Kidney (tissue), 14 donors: ENCODE measurements around the gene EPHB6. TPM values are rescaled to one million over a fixed set of nuclear protein-coding genes. Genes with fewer than 3 reads are reported as not detected.

Source experiments
- DNase-seq, 5 donors: peaks; one replicate each; pipeline ENCODE4 v3.0.0-alpha.2; 2013 to 2020
- FAIRE-seq: peaks from 2 replicates; lab custom pipeline; 2012; peaks lifted over from hg19 to GRCh38; lab: Jason Lieb, UNC
- H3K27ac ChIP-seq, 2 donors: one replicate each; pipeline ENCODE4 v1.7.0; 2013; ENCODE audit warnings: low read depth in 2 of 2, low read length in 2 of 2, inconsistent platforms in 1 of 2
- H3K27me3 ChIP-seq: one replicate; pipeline ENCODE4 v1.7.1; 2013; ENCODE audit warnings: low read length, inconsistent platforms; ENCODE audit not compliant: control insufficient read depth, insufficient read depth
- H3K36me3 ChIP-seq, 3 donors: one replicate each; pipeline versions ENCODE4 v1.7.0 to v1.7.1; 2013; ENCODE audit warnings: low read length in 3 of 3, control low read depth in 1 of 3, inconsistent platforms in 1 of 3; ENCODE audit not compliant: insufficient read depth in 3 of 3, control insufficient read depth in 2 of 3
- H3K4me1 ChIP-seq, 3 donors: one replicate each; pipeline versions ENCODE4 v1.7.0 to v1.7.1; 2013; ENCODE audit warnings: low read length in 3 of 3, inconsistent platforms in 1 of 3, low read depth in 1 of 3; ENCODE audit not compliant: control insufficient read depth in 2 of 3, insufficient read depth in 2 of 3
- H3K4me3 ChIP-seq, 3 donors: one replicate each; pipeline versions ENCODE4 v1.7.0 to v1.8.1; 2013; ENCODE audit warnings: low read length in 3 of 3, control low read depth in 1 of 3, inconsistent platforms in 1 of 3
- H3K9ac ChIP-seq, 3 donors: one replicate each; pipeline versions ENCODE4 v1.7.0 to v1.7.1; 2013; ENCODE audit warnings: low read length in 3 of 3, control low read depth in 1 of 3, inconsistent platforms in 1 of 3
- H3K9me3 ChIP-seq, 3 donors: one replicate each; pipeline versions ENCODE4 v1.7.0 to v1.7.1; 2013; ENCODE audit warnings: low read length in 3 of 3, control low read depth in 1 of 3, inconsistent platforms in 1 of 3; ENCODE audit not compliant: control insufficient read depth in 2 of 3, insufficient read depth in 1 of 3
- intact Hi-C: fragments of 100-400 bp; cut with DNase I; formaldehyde crosslinking; loops from one replicate; pipeline ENCODE4 v1.11.1; 2022
- polyA plus RNA-seq: library from polyadenylated mRNA; stranded (reverse); fragments of 350-450 nt; fragmentation: Illumina TruSeq; extraction: RNeasy Lipid Tissue Mini Kit (QIAGEN cat#74804); gene quantifications from one replicate; pipeline ENCODE4 v1.2.3, GENCODE V29; 2014; ENCODE audit warnings: low read depth, low replicate concordance; ENCODE audit not compliant: insufficient read depth
- total RNA-seq: library from RNA; stranded (reverse); fragmentation: NEBNext Ultra II Directional; extraction: Animal tissue kit (Norgen Biotek cat#: 25700); gene quantifications from one replicate; pipeline ENCODE4 v1.2.1, GENCODE V29; 2021
- TF ChIP-seq, protein P1 (sequence below): IDR thresholded peaks from 3 replicates; pipeline ENCODE4 v1.5.1; 2012; ENCODE audit warnings: mild to moderate bottlenecking, moderate library complexity, borderline replicate concordance; ENCODE audit not compliant: insufficient read depth; ENCODE audit errors: extremely low read depth
- donor health status: control.
- donor health status: control.
- donor health status: control.
- donor health status: control.
- donor health status: control.
- donor health status: DM: yes; HTN: yes; CAD: no.
- donor health status: Normal renal cell carcinoma (clear cell type).

Gene EPHB6
- total and polyA plus RNA-seq, 2 donors from 2014 or later = 10.4 to 17.4 TPM

GRCh38 chr7:142814451-142814850 is 40.4 kb upstream of the EPHB6 start:
- DNase-seq (peak in 1 of 5 donors; percentile 33), FAIRE-seq (no peak)
- Histone ChIP-seq H3K9ac (no peak overlapping the region), H3K27ac (no peak overlapping the region), H3K4me1 (no peaks in the 10 kb centered on the region), H3K4me3 (no peak overlapping the region), H3K27me3 (no peaks in the 10 kb centered on the region), H3K36me3 (no peaks in the 10 kb centered on the region), H3K9me3 (no peaks in the 10 kb centered on the region)
- intact Hi-C loops = no loop called here
- TF ChIP-seq, protein P1, sequence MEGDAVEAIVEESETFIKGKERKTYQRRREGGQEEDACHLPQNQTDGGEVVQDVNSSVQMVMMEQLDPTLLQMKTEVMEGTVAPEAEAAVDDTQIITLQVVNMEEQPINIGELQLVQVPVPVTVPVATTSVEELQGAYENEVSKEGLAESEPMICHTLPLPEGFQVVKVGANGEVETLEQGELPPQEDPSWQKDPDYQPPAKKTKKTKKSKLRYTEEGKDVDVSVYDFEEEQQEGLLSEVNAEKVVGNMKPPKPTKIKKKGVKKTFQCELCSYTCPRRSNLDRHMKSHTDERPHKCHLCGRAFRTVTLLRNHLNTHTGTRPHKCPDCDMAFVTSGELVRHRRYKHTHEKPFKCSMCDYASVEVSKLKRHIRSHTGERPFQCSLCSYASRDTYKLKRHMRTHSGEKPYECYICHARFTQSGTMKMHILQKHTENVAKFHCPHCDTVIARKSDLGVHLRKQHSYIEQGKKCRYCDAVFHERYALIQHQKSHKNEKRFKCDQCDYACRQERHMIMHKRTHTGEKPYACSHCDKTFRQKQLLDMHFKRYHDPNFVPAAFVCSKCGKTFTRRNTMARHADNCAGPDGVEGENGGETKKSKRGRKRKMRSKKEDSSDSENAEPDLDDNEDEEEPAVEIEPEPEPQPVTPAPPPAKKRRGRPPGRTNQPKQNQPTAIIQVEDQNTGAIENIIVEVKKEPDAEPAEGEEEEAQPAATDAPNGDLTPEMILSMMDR = no peak

DNA sequence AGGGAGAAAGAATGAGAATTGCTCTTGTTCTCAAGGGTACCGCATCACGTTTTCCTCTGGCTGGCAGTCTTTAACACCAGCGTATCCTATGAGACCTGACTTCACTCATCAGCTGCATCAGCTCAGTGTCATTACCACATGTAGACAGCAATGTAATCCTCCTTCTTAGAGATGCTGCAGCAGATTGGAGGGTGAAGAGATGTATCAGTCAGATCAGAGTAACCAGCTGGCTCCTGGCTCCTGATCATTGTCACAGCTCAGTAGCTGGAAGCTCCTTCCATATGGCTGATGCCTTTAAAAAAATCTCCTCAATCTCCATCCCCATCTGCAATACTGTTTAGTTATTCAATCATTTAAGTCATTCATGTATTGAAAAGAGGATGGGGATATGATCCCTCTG is 39.7 kb upstream of the EPHB6 start:
- Histone ChIP-seq H3K27me3 (no peaks in the 10 kb centered on the region), H3K4me1 (no peaks in the 10 kb centered on the region), H3K9ac (no peak overlapping the region), H3K27ac (no peak overlapping the region), H3K36me3 (no peaks in the 10 kb centered on the region), H3K4me3 (no peak overlapping the region), H3K9me3 (no peaks in the 10 kb centered on the region)
- TF ChIP-seq, protein P1 = no peak
- no peak for FAIRE-seq
- intact Hi-C loops = no loop called here
- DNase-seq = peak in 1 of 5 donors; percentile 17

DNA sequence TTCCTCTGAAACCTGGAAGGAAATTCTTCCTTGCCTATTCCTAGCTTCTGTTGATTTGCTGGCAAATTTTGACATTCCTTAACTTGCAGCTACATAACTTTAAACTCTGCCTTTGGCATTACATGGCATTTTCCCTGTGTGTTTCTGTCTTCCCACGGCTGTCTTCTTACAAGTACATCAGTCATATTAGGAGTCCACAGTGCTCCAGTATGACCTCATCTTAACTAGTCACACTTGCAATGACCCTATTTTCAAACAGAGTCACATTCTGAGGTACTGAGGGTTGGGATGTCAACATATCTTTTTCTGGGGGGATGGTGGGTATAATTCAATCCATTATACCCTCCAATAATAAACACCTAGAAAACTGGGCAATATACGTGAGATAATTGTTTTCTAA is 37.4 kb upstream of the EPHB6 start:
- H3K9ac ChIP-seq = no peak overlapping the region
- TF ChIP-seq, protein P1 = no peak
- H3K36me3 ChIP-seq = no peaks in the 10 kb centered on the region
- no peaks in the 10 kb centered on the region for H3K9me3 ChIP-seq
- no peak overlapping the region for H3K27ac ChIP-seq
- no peaks in the 10 kb centered on the region for H3K27me3 ChIP-seq
- intact Hi-C loops = no loop called here
- no peak for FAIRE-seq
- DNase-seq = no peak
- H3K4me1 ChIP-seq = no peaks in the 10 kb centered on the region
- no peak overlapping the region for H3K4me3 ChIP-seq

GRCh38 chr7:142819530-142819929 is 35.3 kb upstream of the EPHB6 start:
- no peak overlapping the region for H3K4me3 ChIP-seq
- H3K36me3 ChIP-seq = no peaks in the 10 kb centered on the region
- intact Hi-C loops = no loop called here
- FAIRE-seq = no peak
- no peak overlapping the region for H3K9ac ChIP-seq
- TF ChIP-seq, protein P1 = no peak
- no peak overlapping the region for H3K27ac ChIP-seq
- DNase-seq = no peak
- no peaks in the 10 kb centered on the region for H3K27me3 ChIP-seq
- H3K9me3 ChIP-seq = peaks cover 0 to 3% (median 0%) of the 10 kb centered on the region in 3 donors
- no peaks in the 10 kb centered on the region for H3K4me1 ChIP-seq
